ENCODE results near the gene LONP1.
"Not testable (repeated sequence)": the region's sequence is repeated elsewhere in the genome, so short reads cannot be mapped to it uniquely, and the experiment has no call there.

Gene LONP1

GRCh38 chr19:5711713-5712161 is 8.2 kb downstream of the LONP1 start:
- no peak for DNase-seq

DNA sequence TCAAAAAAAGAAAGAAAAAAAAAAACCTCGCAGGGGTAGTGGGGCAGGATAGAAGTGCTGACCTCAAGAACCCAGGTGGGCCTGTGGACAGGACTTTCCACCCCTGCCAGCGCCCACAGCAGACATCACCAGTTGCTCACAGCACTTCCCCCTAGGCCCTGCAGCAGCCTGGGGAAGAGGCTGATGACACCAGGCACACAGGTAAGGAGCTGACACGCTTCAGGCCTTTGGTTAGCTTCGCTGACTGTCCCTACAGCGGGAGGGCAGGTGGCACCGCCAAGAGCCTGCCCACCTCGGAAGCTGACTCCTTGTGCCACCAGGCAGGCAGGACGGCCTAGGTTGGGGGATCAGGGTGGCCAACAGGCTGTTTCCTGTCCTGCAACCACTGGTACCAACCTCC is 8.9 kb downstream of the LONP1 start:
- DNase-seq: no peak

GRCh38 chr19:5707576-5708575 is 12.1 kb downstream of the LONP1 start:
- DNase-seq: no peak

DNA sequence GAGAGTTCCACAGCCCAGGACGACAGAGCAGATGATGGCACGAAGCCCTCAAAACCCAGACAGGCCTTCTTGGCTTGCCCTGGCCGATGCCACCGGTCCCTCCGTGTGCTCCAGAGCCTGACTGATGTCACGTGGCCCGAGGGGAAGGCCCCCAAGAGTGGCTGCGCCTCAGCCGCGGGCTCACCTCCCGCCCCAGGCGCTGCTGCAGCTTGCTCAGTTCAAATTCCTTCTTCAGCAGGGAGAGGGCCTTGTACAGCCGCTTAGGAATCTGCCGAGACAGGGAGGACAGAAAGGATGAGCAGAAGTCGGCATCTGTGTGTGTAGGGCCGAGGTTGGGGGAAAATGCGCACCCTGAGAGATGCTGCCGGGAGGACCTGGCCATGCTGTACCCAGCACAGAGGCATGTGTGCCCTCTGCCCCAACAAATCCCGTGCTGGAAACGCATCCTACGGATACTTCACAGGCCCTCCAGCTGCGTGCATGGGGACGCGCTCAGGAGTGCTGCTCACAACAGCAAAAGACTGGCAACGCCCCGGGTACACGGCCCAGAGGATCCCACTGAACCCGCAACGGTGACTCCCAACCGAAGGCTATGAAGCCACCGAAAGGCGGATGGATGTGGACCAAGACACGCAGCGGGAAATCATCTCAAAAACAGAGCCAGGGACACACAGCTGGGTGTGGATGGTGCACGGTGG is 12.9 kb downstream of the LONP1 start:
- no peak for DNase-seq

- no peak for DNase-seq
Observed at GRCh38 chr19:5705552-5705951, 14.4 kb downstream of the LONP1 start.

DNA sequence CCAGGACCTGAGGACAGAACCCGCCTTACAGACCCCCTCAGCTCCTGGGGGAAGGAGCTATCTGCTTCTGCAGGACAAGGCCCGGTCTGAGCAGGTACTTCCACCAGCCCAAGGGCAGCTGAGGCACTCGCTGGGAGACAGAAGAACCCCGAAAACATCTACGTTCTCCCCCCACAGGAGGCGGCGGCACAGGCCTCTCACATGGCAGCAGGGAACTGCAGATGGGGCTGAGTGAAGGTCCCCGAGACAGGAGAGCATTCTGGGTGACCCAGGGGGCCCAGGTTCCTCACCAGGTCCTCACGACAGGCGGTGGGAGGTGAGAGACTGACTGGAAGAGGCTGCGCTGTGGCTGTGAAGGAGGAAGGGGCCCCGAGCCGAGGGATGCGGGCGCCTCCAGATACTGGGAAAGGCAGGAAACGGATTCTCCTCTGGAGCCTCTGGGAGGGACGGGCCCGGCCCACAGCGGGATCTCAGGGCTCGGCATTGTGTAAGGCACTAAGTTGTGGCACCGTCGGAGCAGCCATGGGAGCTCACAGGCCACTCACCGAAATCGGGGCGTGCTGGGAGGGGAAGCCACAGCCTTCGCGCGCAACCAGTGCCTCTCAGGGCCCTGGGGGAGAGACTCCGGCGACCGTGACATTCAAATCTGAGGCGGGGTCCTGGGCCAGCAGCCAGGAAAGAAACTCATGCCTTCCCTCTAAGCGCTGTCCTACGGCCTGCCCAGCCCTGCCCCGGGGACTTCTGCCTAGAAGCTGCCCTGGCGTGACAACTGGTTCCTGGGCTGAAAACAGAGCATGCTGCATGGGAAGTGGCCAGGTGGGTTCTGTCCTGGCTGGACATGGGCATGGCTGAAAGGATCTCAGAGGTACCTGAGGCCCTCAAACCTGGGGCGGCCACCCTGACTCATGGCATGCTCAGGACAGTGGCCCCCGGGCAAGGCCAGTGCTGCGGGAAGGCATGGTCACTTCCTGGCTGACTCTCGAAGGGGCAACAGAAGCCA is 15.8 kb downstream of the LONP1 start:
- DNase-seq: no peak

GRCh38 chr19:5702053-5702410 is 17.9 kb downstream of the LONP1 start:
- DNase-seq: not testable (repeated sequence)

DNA sequence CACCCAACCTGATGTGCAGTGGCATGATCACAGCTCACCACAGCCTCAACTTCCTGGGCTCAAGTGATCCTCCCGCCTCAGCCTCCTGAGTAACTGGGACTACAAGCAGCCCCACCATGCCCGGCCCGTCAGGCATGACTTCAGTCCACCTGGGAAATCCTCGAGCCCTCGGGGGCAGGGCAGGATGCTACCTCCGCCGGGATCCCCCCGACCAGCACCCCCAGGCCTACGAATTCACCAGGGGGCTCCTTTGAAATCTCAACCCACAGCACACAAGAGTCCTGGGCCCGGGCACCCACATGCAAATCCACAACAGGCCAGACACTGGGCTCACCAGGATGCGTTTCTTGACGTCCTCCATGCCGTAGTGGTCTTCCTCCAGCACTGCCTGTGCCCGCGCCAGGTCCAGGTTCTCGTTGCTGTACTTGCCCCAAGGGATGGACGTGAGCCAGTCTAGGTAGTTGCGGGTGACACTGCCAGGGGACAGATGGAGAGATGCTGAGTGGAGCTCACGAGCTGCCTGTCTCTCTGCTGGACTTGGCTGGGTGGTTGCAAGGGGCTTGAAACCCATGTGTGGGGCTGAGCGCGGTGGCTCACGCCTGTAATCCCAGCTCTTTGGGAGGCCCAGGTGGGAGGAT is 19.4 kb downstream of the LONP1 start:
- DNase-seq: no peak

- DNase-seq: no peak
Observed at GRCh38 chr19:5698635-5699422, 21.1 kb downstream of the LONP1 start.

DNA sequence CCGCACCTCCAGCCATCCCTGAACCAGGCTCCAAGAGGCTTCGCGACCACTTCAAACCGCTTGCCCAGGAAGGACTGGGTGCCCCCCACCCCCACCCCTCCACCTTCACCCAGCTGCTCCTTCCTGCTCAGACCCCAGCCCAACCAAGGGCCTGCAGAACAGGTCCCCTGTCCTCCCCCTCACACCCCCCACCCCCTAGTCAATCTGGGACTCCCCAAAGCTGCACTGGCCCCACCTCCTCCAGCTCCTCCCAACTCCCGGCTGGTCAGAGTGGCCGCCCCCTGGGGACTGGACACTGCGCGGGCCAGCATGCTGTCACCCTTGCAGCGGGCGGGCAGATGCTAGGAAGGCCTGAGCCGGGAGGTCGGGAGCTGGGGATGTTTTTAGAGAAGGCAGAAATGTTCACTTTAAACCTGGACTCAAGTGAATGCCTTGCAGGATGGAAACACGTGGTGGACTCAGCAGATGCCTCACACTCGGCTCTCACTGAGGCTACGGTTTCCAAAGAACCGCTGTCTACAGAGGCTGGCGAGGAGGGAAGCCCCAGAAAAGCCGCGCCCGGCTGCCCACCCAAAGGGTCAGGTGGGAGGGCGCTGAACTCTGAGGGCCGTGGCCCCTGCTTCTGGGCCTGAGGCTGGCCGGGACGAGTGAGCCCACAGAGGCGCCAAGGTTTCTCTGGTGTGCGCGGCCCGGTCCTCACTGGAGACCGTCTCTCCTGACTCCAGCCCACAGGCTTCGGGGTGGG is 21.9 kb downstream of the LONP1 start:
- no peak for DNase-seq

DNA sequence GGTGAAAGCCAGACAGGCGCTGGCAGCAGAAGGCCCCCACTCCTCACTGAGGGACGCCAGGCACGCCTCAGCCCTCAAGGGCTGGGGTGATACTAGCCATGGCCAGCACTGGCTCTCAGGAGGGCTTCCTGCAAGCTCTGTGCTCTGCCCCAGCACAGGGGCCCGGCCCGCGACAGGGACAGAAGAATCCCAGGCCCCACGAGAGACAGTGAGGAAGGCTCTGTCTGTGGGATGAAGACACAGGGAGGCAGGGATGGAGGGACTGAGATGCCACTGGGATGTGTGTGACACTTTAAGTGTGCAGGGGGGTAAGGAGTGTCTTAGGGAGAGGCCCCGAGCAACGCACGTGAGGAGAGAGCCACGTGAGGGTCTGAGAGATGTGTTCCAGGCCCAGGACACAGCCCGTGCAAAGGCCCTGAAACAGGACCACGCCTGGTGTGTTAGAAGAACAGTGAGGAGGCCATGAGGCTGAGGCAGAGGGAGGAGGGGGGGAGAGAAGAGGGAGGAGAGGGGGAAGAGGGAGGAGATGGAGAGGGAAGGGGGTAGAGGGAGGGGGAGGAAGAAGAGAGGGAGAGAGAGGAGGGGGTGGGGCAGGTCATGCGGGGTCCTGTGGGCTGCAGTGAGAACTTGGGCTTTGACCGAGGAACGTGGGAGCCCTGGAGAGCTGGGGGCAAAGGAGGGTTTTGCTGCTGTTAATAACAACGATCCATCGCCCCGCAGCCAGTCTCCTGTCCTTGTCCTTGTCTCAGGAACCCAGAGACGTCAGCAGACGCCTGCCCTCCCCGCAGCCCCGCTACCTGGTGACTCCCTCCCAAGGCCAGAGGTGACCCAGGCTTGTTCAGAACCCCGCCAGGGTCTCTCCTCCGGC is 22.7 kb downstream of the LONP1 start:
- DNase-seq: no peak

DNA sequence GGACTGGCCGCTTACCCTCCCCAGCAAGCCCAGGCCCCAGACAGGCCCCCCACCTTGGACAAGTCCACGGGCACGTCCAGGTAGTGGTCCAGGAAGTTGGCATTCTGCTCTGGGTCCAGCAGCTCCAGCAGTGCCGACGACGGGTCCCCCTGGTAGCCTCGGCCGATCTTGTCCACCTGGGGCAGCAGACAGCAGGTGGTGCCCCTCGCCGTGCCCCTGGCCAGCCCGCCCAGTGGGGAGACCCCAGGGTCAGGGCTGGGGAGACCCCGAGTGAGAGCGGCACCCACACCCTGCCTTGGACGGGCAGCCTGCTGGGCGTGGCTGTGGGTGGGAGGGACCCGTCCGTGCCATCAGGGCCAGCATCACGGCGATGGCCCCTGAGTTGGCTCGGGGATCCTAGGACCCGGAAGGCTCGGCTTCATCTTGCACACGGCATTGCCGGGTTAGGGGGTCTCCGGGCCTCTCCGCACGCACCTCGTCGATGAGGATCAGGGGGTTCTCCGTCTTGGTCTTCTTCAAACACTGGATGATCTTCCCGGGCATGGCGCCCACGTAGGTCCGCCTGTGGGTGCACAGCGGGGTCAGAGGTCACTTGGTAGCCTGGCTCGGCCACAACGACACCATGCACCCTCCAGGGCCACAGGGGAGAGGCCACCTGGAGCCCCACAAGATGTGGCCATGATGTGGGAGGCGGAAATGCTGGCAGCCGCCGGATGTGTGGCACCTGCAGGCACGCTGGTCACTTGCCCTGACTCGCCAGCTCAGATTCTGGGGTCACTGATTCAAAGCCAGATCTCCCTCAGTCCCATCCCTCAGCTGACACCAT is 23.5 kb downstream of the LONP1 start:
- DNase-seq: no peak

GRCh38 chr19:5695649-5696195 is 24.2 kb downstream of the LONP1 start:
- no peak for DNase-seq

GRCh38 chr19:5694956-5695648 is 24.8 kb downstream of the LONP1 start:
- DNase-seq: no peak

DNA sequence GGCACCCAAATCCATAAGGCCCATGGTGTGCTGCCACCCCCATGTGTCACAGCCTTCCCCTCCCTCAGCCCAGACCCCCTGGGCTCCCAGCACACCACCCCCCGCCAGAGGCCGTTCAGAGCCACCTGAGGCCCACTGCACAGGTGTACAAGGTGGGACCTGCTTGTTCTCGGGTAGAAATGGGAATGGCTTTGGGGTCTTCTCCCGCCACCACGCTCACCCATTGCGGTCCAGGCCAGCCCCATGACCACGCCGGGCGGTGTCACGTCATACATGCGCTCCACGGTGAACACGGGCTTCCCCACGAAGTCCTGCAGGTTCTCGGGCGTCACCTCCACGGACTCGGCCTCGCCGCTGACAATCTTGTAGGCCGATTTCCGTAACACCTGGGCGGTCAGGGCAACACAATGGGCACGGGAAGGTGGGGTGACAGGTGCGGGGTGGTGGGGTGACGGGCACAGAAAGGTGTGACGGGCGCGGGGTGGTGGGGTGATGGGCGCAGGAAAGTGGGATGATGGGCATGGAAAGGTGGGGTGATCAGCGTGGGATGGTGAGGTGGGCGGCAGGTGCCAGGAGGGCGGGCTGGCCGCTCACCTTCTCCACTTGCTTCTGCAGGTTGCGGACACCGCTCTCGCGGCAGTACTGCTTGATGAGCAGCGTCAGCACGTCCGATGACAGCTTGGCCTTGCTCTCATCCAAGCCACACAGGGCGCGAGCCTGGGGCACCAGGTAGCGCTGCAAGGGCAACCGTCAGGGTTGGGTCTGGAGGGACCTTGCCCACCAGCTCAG is 25.6 kb downstream of the LONP1 start:
- DNase-seq: no peak

- DNase-seq: no peak
Observed at GRCh38 chr19:5693195-5694166, 26.5 kb downstream of the LONP1 start.
